Measurements from ENCODE around the gene OR2Y1. TPM values are rescaled to one million over a fixed set of nuclear protein-coding genes. Genes with fewer than 3 reads are reported as not detected.
A peak's percentile ranks its signal among the peaks of the same experiment; 100 is the strongest.
"Not testable (repeated sequence)": the region's sequence is repeated elsewhere in the genome, so short reads cannot be mapped to it uniquely, and the experiment has no call there.

Gene OR2Y1, protein sequence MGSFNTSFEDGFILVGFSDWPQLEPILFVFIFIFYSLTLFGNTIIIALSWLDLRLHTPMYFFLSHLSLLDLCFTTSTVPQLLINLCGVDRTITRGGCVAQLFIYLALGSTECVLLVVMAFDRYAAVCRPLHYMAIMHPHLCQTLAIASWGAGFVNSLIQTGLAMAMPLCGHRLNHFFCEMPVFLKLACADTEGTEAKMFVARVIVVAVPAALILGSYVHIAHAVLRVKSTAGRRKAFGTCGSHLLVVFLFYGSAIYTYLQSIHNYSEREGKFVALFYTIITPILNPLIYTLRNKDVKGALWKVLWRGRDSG
- total RNA-seq (2014; rRNA removed; shearing (Covaris generic)), result not detected in 2 replicates
- not detected in 2 replicates for polyA plus RNA-seq (2014; cell fraction: nucleus; rRNA removed)

GRCh38 chr5:180739958-180740357, at the start of gene OR2Y1:
Gene OR2Y1 (minus strand): TSS chr5:180740058. CDS start chr5:180740058, 0 bp downstream.
- DNase-seq (ENCODE audit: extremely low read depth, low read depth), result no peak

DNA sequence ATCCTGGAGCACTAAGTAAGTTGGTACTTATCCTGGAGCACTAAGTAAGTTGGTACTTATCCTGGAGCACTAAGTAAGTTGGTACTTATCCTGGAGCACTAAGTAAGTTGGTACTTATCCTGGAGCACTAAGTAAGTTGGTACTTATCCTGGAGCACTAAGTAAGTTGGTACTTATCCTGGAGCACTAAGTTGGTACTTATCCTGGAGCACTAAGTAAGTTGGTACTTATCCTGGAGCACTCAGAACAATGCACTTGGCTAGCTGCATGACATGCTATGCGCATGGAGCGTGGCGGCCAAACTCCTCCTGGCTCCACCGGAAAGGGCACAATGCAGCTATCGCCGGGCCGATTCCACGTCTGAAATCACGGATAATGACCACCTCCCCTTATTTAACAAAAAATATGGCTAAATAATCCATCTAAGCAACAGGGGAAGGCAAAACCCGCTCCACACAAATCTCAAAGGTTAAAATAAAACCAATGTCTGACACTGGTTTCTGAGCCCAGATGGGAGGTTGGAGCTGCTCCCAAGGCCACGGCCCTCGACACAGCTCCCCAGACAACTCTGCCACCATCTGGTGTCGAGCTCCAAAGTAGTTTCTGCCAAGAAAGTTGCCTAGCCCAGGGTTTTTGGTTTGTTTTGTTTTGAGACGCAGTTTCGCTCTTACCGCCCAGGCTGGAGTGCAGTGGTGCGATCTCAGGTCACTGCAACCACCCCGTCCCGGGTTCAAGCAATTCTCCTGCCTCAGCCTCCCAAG, 49.0 kb upstream of the OR2Y1 start:
- DNase-seq (ENCODE audit: extremely low read depth, low read depth), result not testable (repeated sequence)

- no peak for DNase-seq (ENCODE audit: extremely low read depth, low read depth)
Measured at GRCh38 chr5:180787711-180788431, 48.0 kb upstream of the OR2Y1 start.

GRCh38 chr5:180786531-180787398, 46.9 kb upstream of the OR2Y1 start:
- DNase-seq (ENCODE audit: extremely low read depth, low read depth), result no peak

GRCh38 chr5:180785794-180786221, 46.0 kb upstream of the OR2Y1 start:
- no peak for DNase-seq (ENCODE audit: extremely low read depth, low read depth)

DNA sequence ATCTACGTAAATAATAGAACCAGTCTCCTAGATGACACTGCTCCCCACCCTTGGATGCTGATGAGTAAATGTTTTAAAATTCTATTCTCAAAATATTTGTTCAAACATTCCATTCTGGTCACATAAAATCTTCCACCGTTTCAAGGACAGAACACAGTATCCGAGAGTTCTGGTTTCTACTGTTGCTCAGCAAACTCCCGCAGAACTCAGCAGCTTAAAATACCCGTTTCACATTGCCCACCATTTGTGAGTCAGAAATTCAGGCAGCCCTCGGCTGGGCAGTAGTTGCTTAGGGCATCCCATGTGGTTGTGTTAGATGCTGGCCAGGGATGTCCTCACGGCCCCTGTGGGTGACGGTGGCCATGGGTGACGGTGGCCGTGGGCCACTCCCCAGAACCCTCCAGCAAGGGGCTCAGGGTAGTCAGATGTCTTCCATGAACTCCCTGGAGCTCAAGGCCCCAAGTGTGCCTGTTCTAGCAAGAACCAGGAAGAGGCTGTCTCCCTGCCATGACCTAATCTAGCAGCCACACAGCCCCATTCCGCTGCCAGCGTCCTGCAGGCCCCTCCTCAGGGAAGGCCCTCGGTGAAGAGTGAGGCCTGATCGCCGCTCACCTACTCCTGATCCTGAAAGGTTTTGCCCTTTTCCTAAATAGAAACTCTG, 45.4 kb upstream of the OR2Y1 start:
- DNase-seq (ENCODE audit: extremely low read depth, low read depth), result no peak

DNA sequence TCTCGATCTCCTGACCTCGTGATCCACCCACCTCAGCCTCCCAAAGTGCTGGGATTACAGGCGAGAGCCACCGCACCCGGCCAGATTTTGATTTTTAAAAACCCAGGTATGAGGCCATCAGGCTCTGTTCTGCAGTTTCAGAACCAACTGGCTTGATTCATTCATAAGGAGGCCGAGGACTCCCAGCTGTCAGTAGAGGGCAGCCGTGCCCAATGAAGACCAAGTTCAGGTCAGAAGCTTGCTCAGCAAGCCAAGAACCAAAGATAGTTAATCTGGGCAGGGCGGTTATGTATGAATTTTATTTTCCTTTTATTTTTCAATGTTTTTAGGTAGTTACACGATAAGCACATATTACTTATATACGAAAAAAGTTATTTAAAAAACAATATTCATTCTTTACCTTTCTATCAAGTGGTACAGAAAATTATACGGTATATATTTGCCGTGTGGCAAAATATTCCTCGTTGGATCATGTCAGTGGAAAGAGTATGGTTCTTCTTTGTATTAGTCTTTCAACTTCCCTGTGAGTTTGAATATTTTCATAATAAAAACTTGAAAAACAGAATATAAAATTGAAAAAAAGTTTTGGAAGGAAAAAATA, 44.7 kb upstream of the OR2Y1 start:
- DNase-seq (ENCODE audit: extremely low read depth, low read depth), result peak; percentile 78

DNA sequence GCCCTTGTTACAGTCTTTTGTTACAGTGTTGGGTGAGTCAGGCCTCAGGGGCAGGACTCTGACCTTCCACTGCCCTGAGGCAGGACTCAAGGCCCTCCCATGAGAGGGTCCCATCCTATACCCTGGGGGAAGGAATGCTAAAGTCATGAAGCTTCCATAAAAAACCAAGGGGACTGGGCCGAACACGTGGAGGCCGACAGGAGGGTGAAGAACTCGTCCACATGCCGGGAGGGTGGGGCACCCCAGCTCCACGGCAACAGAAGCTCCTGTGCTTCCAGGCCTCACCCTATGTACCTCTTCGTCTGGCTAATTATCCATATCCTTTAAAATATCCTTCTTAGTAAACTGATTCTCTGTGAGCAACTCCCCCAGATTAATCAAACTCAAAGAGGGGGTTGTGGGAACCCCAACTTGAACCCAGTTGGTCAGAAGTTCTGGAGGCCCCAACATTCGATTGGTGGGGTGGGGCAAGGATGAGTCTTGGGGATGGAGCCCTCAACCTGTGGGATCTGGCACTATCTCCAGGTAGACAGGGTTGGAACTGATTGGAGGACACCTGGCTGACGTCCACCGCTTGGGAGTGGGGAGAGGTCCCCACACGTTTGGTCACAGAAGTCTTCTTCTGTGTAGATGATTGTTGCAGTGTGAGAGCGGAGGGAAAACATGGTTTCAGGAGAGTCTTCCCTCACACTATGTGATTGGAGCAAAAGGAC, 43.6 kb upstream of the OR2Y1 start:
- DNase-seq (ENCODE audit: extremely low read depth, low read depth), result no peak

- no peak for DNase-seq (ENCODE audit: extremely low read depth, low read depth)
Measured at GRCh38 chr5:180782748-180783147, 42.9 kb upstream of the OR2Y1 start.

- not testable (repeated sequence) for DNase-seq (ENCODE audit: extremely low read depth, low read depth)
Measured at GRCh38 chr5:180781900-180782326, 42.1 kb upstream of the OR2Y1 start.

- no peak for DNase-seq (ENCODE audit: extremely low read depth, low read depth)
Measured at GRCh38 chr5:180779985-180780610, 40.2 kb upstream of the OR2Y1 start.

DNA sequence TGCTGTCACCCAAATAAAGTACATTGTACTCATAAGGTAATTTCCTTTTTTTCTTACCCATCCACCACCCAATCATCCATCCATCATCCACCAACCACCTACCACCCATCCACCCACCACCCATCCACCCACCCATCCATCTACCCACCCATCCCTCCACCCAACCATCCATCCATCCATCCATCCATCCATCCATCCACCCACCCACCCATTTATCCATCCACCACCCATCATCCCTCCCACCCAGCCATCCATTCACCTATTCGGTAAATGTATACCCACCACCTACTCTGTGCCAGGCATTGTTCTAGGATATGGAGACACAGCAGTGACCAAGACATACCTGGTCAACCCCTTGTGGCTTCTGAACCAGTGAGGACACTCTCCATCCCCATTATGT, 37.6 kb upstream of the OR2Y1 start:
- no peak for DNase-seq (ENCODE audit: extremely low read depth, low read depth)

- no peak for DNase-seq (ENCODE audit: extremely low read depth, low read depth)
Measured at GRCh38 chr5:180776376-180776775, 36.5 kb upstream of the OR2Y1 start.

- DNase-seq (ENCODE audit: extremely low read depth, low read depth), result no peak
Measured at GRCh38 chr5:180775624-180776023, 35.8 kb upstream of the OR2Y1 start.

GRCh38 chr5:180771839-180772238, 32.0 kb upstream of the OR2Y1 start:
- DNase-seq (ENCODE audit: extremely low read depth, low read depth), result no peak

DNA sequence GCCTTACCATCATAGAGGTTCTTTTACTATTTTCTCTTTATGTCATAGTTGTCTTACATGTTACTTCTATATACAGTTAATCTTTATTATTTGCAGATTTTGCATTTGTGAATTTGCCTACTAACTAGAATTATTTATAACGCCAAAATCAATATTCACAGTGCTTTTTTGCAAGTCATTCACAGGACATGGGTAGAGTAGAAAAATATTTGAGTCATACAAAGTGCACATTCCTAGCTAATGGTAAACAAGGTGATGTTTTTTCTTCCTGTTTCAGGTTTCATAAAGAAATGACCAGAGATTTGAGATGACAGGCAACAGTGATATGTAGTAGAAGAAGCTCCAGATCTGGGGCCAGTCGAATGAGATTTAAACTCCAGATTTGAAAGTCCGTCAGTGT, 30.0 kb upstream of the OR2Y1 start:
- no peak for DNase-seq (ENCODE audit: extremely low read depth, low read depth)

GRCh38 chr5:180755601-180756000, 15.7 kb upstream of the OR2Y1 start:
- no peak for DNase-seq (ENCODE audit: extremely low read depth, low read depth)

- DNase-seq (ENCODE audit: extremely low read depth, low read depth), result no peak
Measured at GRCh38 chr5:180744253-180744652, 4.4 kb upstream of the OR2Y1 start.
